ENCODE data around the gene CCNT2. TPM values are rescaled to one million over a fixed set of nuclear protein-coding genes. Genes with fewer than 3 reads are reported as not detected.
A peak's percentile ranks its signal among the peaks of the same experiment; 100 is the strongest.

The CCNT2 gene
- total RNA-seq, 1 experiment from 2014 or later: 18.9 TPM

DNA sequence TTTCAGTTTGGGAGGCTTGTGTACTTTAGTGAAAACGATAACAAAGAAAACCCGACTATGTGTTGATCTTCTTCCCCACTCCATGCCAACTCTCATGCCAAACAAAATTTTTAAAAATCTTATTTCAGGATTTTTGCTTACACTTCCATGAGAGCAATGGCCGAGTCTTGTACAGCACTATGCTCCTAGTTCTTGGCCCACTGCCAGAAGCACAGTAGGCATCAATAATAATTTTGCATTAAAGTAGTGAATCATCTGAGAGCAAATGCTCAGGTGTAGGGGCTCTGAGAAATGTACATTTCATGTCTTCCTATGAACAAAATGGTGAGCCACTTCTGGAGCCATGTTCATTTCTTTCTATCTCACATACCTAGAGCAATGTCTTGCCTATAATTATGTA, 66.4 kb downstream of the CCNT2 start:
- Histone ChIP-seq H3K4me2 (ENCODE audit: low read length) (no peak overlapping the region), H3F3A (ENCODE audit: low read length, unreplicated experiment) (no peaks in the 10 kb centered on the region), H3K9me3 (ENCODE audit: low read length) (no peaks in the 10 kb centered on the region), H4K20me1 (ENCODE audit: low read length) (no peaks in the 10 kb centered on the region), H3K36me3 (ENCODE audit: low read depth, low read length) (no peaks in the 10 kb centered on the region), H3K27me3 (ENCODE audit: low read length) (peaks cover 35% of the 10 kb centered on the region), H3K4me3 (ENCODE audit: low read length) (no peak overlapping the region), H3K79me2 (ENCODE audit: low read length) (no peaks in the 10 kb centered on the region), H2AFZ (ENCODE audit: low read length) (no peak overlapping the region), H3K9ac (ENCODE audit: low read length) (no peak overlapping the region), H3K9me2 (replicated peaks; ENCODE audit: low read length) (peaks cover 4% of the 10 kb centered on the region; the same call in 1 of the 2 replicates), H3K4me1 (ENCODE audit: insufficient read depth, low read length) (no peaks in the 10 kb centered on the region), H3K27ac (ENCODE audit: low read length) (no peak overlapping the region)
- CTCF ChIA-PET: no interaction called here
- DNase-seq (peak; percentile 15), ATAC-seq (no peak)
- POLR2A ChIA-PET (ENCODE audit: unreplicated experiment): no interaction called here
- TF ChIP-seq EZH2 (IDR thresholded peaks at IDR 0.05; ENCODE audit: low read length, unreplicated experiment) (no peak), EZH2phosphoT487 (IDR thresholded peaks at IDR 0.05; ENCODE audit: borderline replicate concordance, low read length) (no peak)
- TF ChIP-seq, protein P1, sequence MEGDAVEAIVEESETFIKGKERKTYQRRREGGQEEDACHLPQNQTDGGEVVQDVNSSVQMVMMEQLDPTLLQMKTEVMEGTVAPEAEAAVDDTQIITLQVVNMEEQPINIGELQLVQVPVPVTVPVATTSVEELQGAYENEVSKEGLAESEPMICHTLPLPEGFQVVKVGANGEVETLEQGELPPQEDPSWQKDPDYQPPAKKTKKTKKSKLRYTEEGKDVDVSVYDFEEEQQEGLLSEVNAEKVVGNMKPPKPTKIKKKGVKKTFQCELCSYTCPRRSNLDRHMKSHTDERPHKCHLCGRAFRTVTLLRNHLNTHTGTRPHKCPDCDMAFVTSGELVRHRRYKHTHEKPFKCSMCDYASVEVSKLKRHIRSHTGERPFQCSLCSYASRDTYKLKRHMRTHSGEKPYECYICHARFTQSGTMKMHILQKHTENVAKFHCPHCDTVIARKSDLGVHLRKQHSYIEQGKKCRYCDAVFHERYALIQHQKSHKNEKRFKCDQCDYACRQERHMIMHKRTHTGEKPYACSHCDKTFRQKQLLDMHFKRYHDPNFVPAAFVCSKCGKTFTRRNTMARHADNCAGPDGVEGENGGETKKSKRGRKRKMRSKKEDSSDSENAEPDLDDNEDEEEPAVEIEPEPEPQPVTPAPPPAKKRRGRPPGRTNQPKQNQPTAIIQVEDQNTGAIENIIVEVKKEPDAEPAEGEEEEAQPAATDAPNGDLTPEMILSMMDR (conservative IDR thresholded peaks at IDR 0.05; ENCODE audit: low read depth, low read length): no peak
- intact Hi-C loops (cut with micrococcal nuclease): no loop called here
- BruUV-seq (replicated peaks): no TSS peak

- Histone ChIP-seq H3K4me2 (ENCODE audit: low read length) (no peak overlapping the region), H3K9me2 (replicated peaks; ENCODE audit: low read length) (no peaks in the 10 kb centered on the region), H2AFZ (ENCODE audit: low read length) (no peak overlapping the region), H3K9ac (ENCODE audit: low read length) (no peak overlapping the region), H3K27me3 (ENCODE audit: low read length) (peaks cover 35% of the 10 kb centered on the region), H3K4me1 (ENCODE audit: insufficient read depth, low read length) (no peaks in the 10 kb centered on the region), H3K9me3 (ENCODE audit: low read length) (no peaks in the 10 kb centered on the region), H4K20me1 (ENCODE audit: low read length) (no peaks in the 10 kb centered on the region), H3K4me3 (ENCODE audit: low read length) (no peak overlapping the region), H3K36me3 (ENCODE audit: low read depth, low read length) (no peaks in the 10 kb centered on the region), H3K27ac (ENCODE audit: low read length) (no peak overlapping the region), H3F3A (ENCODE audit: low read length, unreplicated experiment) (no peaks in the 10 kb centered on the region), H3K79me2 (ENCODE audit: low read length) (no peaks in the 10 kb centered on the region)
- ChIA-PET CTCF (interaction anchor here (0.6 to 1.8 kb wide), 10 partner anchors 15 to 1395 kb away, joined by 3 to 19 read pairs (median 4); no protein-coding TSS in a partner anchor), POLR2A (ENCODE audit: unreplicated experiment) (interaction anchor here (0.5 to 0.9 kb wide), 3 partner anchors 17 to 752 kb away, joined by 3 read pairs; partner anchors contain the start of gene UBXN4)
- no TSS peak for BruUV-seq (replicated peaks)
- no peak for TF ChIP-seq EZH2 (IDR thresholded peaks at IDR 0.05; ENCODE audit: low read length, unreplicated experiment)
- TF ChIP-seq, protein P1 (conservative IDR thresholded peaks at IDR 0.05; ENCODE audit: low read depth, low read length): peak; percentile 79
- peak; percentile 58 for DNase-seq
- ATAC-seq: peak; percentile 74
- intact Hi-C loops (cut with micrococcal nuclease): loop anchor here (1.0 kb wide), 2 partner anchors 721 to 808 kb away; no protein-coding TSS in a partner anchor
Measured at GRCh38 chr2:134988994-134989605, 70.5 kb downstream of the CCNT2 start.

DNA sequence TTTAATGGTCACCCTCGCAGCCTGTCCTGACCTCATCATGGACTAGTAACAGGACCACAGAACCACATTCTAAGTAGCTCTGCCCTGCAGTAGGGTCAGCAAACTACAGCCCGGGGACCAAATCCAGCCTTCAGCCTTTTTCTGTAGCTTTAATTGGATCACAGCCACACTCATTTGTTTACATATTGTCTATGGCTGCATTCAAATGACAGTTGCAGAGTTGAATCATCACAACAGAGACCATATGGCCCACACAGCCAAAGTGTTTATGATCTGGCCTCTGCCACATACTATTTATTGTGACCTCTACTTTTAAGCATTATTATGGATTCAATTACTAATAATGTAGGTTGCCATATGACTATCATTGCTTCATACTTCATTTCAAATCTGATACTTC, 80.9 kb downstream of the CCNT2 start:
- intact Hi-C loops (cut with micrococcal nuclease): no loop called here
- Histone ChIP-seq H3K9ac (ENCODE audit: low read length) (no peak overlapping the region), H3F3A (ENCODE audit: low read length, unreplicated experiment) (no peaks in the 10 kb centered on the region), H3K36me3 (ENCODE audit: low read depth, low read length) (no peaks in the 10 kb centered on the region), H3K4me3 (ENCODE audit: low read length) (no peak overlapping the region), H3K9me3 (ENCODE audit: low read length) (no peaks in the 10 kb centered on the region), H3K27ac (ENCODE audit: low read length) (no peak overlapping the region), H3K4me1 (ENCODE audit: insufficient read depth, low read length) (no peaks in the 10 kb centered on the region), H3K9me2 (replicated peaks; ENCODE audit: low read length) (no peaks in the 10 kb centered on the region), H4K20me1 (ENCODE audit: low read length) (no peaks in the 10 kb centered on the region), H3K27me3 (ENCODE audit: low read length) (no peaks in the 10 kb centered on the region), H3K4me2 (ENCODE audit: low read length) (no peak overlapping the region), H3K79me2 (ENCODE audit: low read length) (no peaks in the 10 kb centered on the region), H2AFZ (ENCODE audit: low read length) (no peak overlapping the region)
- POLR2A ChIA-PET (ENCODE audit: unreplicated experiment): no interaction called here
- TF ChIP-seq, protein P1 (conservative IDR thresholded peaks at IDR 0.05; ENCODE audit: low read depth, low read length): no peak
- TF ChIP-seq EZH2 (IDR thresholded peaks at IDR 0.05; ENCODE audit: low read length, unreplicated experiment) (no peak), EZH2phosphoT487 (IDR thresholded peaks at IDR 0.05; ENCODE audit: borderline replicate concordance, low read length) (no peak)
- DNase-seq (no peak), ATAC-seq (no peak)
- CTCF ChIA-PET: no interaction called here
- no TSS peak for BruUV-seq (replicated peaks)

Measured in PC-3 (cell line).